ENCODE data around the gene ZNF280B. TPM values are rescaled to one million over a fixed set of nuclear protein-coding genes. Genes with fewer than 3 reads are reported as not detected.
"Not testable (repeated sequence)": the region's sequence is repeated elsewhere in the genome, so short reads cannot be mapped to it uniquely, and the experiment has no call there.

Gene ZNF280B
- total and polyA plus RNA-seq, 5 donors from 2014 or later = 0.70 to 1.9 (median 0.84) TPM

- H3K36me3 ChIP-seq (ENCODE audit: control insufficient read depth, insufficient read depth, low read length) = no peaks in the 10 kb centered on the region
- Mint-ChIP-seq H3K4me3 (no peak overlapping the region), H3K4me1 (peaks cover 0 to 4% (median 0%) of the 10 kb centered on the region in 4 donors), H3K36me3 (no peaks in the 10 kb centered on the region), H3K27me3 (peaks cover 37% of the 10 kb centered on the region), H3K9me3 (peaks cover 0 to 15% (median 3%) of the 10 kb centered on the region in 7 donors), H3K27ac (no peak overlapping the region)
- ATAC-seq (ENCODE audit: low read depth in 2 of 2) = no peak
- H3K27ac ChIP-seq (ENCODE audit: insufficient read depth, low read length, poor library complexity, severe bottlenecking) = no peak overlapping the region
- H3K4me3 ChIP-seq (ENCODE audit: low read depth, low read length) = no peak overlapping the region
- H3K4me1 ChIP-seq (ENCODE audit: control insufficient read depth, insufficient read depth, low read length, poor library complexity, severe bottlenecking) = no peaks in the 10 kb centered on the region
- peaks cover 0 to 3% of the 10 kb centered on the region in 2 experiments for H3K9me3 ChIP-seq (ENCODE audit: control insufficient read depth in 2 of 2, low read length in 2 of 2)
- no peak for DNase-seq
- no peaks in the 10 kb centered on the region for H3K27me3 ChIP-seq (ENCODE audit: control insufficient read depth, insufficient read depth, low read length)
Observed at GRCh38 chr22:22513619-22514018, 5.1 kb upstream of the ZNF280B start.

GRCh38 chr22:22512951-22513350 lies 4.4 kb upstream of the ZNF280B start:
- Mint-ChIP-seq H3K4me3 (no peak overlapping the region), H3K27ac (no peak overlapping the region), H3K4me1 (peaks cover under 1 to 6% (median 2%) of the 10 kb centered on the region in 4 donors), H3K36me3 (no peaks in the 10 kb centered on the region), H3K27me3 (peaks cover 37% of the 10 kb centered on the region), H3K9me3 (peaks cover 0 to 15% (median 3%) of the 10 kb centered on the region in 7 donors)
- Histone ChIP-seq H3K4me3 (ENCODE audit: low read depth, low read length) (no peak overlapping the region), H3K9me3 (ENCODE audit: control insufficient read depth in 2 of 2, low read length in 2 of 2) (peaks cover 0 to 3% of the 10 kb centered on the region in 2 experiments), H3K36me3 (ENCODE audit: control insufficient read depth, insufficient read depth, low read length) (no peaks in the 10 kb centered on the region), H3K27me3 (ENCODE audit: control insufficient read depth, insufficient read depth, low read length) (no peaks in the 10 kb centered on the region), H3K4me1 (ENCODE audit: control insufficient read depth, insufficient read depth, low read length, poor library complexity, severe bottlenecking) (peaks cover 3% of the 10 kb centered on the region), H3K27ac (ENCODE audit: insufficient read depth, low read length, poor library complexity, severe bottlenecking) (no peak overlapping the region)
- DNase-seq = no peak
- no peak for ATAC-seq (ENCODE audit: low read depth in 2 of 2)

- peaks cover 0 to 15% (median 3%) of the 10 kb centered on the region in 7 donors for H3K9me3 Mint-ChIP-seq
- not testable (repeated sequence) for H3K4me3 Mint-ChIP-seq
Observed at GRCh38 chr22:22510833-22511232, 2.3 kb upstream of the ZNF280B start.

GRCh38 chr22:22509912-22510311 lies 1.4 kb upstream of the ZNF280B start:
- Mint-ChIP-seq H3K4me1 (peaks cover 11 to 17% (median 12%) of the 10 kb centered on the region in 4 donors), H3K27me3 (peaks cover 17% of the 10 kb centered on the region), H3K36me3 (peaks cover 10% of the 10 kb centered on the region), H3K4me3 (peak overlapping the region in 2 of 4 donors; percentile 7 to 50), H3K9me3 (peaks cover 0 to 15% (median 3%) of the 10 kb centered on the region in 7 donors)
- not testable (repeated sequence) for H3K4me1 ChIP-seq (ENCODE audit: control insufficient read depth, insufficient read depth, low read length, poor library complexity, severe bottlenecking); ATAC-seq (ENCODE audit: low read depth in 2 of 2); H3K36me3 ChIP-seq (ENCODE audit: control insufficient read depth, insufficient read depth, low read length); H3K27me3 ChIP-seq (ENCODE audit: control insufficient read depth, insufficient read depth, low read length); H3K4me3 ChIP-seq (ENCODE audit: low read depth, low read length); H3K9me3 ChIP-seq (ENCODE audit: control insufficient read depth in 2 of 2, low read length in 2 of 2); H3K27ac ChIP-seq (ENCODE audit: insufficient read depth, low read length, poor library complexity, severe bottlenecking); DNase-seq; H3K27ac Mint-ChIP-seq

More at GRCh38 chr22:22510833-22511232, 2.3 kb upstream of the ZNF280B start:
- not testable (repeated sequence) for H3K9me3 ChIP-seq (ENCODE audit: control insufficient read depth in 2 of 2, low read length in 2 of 2); ATAC-seq (ENCODE audit: low read depth in 2 of 2); H3K4me3 ChIP-seq (ENCODE audit: low read depth, low read length); H3K27ac ChIP-seq (ENCODE audit: insufficient read depth, low read length, poor library complexity, severe bottlenecking); DNase-seq; H3K36me3 Mint-ChIP-seq; H3K27ac Mint-ChIP-seq; H3K4me1 ChIP-seq (ENCODE audit: control insufficient read depth, insufficient read depth, low read length, poor library complexity, severe bottlenecking); H3K36me3 ChIP-seq (ENCODE audit: control insufficient read depth, insufficient read depth, low read length); H3K27me3 ChIP-seq (ENCODE audit: control insufficient read depth, insufficient read depth, low read length)
- Mint-ChIP-seq H3K27me3 (peaks cover 25% of the 10 kb centered on the region), H3K4me1 (peaks cover 9 to 15% (median 10%) of the 10 kb centered on the region in 4 donors)

- Histone ChIP-seq H3K27me3 (ENCODE audit: control insufficient read depth, insufficient read depth, low read length) (no peaks in the 10 kb centered on the region), H3K27ac (ENCODE audit: insufficient read depth, low read length, poor library complexity, severe bottlenecking) (no peak overlapping the region), H3K9me3 (ENCODE audit: control insufficient read depth in 2 of 2, low read length in 2 of 2) (peaks cover 0 to 3% of the 10 kb centered on the region in 2 experiments), H3K4me1 (ENCODE audit: control insufficient read depth, insufficient read depth, low read length, poor library complexity, severe bottlenecking) (peaks cover 5% of the 10 kb centered on the region), H3K4me3 (ENCODE audit: low read depth, low read length) (peak overlapping the region; percentile 49), H3K36me3 (ENCODE audit: control insufficient read depth, insufficient read depth, low read length) (no peaks in the 10 kb centered on the region)
- Mint-ChIP-seq H3K27me3 (peaks cover 5% of the 10 kb centered on the region), H3K4me1 (peaks cover 12 to 17% (median 15%) of the 10 kb centered on the region in 4 donors), H3K4me3 (peak overlapping the region; percentile 74 to 87 (median 84)), H3K27ac (peak overlapping the region in 2 of 3 donors; percentile 10 to 46), H3K36me3 (peaks cover 18% of the 10 kb centered on the region), H3K9me3 (peaks cover 0 to 15% (median 3%) of the 10 kb centered on the region in 7 donors)
- DNase-seq (no peak), ATAC-seq (ENCODE audit: low read depth in 2 of 2) (no peak)
Observed at GRCh38 chr22:22507743-22508273, 734 bp downstream of the ZNF280B start.

- Histone ChIP-seq H3K36me3 (ENCODE audit: control insufficient read depth, insufficient read depth, low read length) (no peaks in the 10 kb centered on the region), H3K9me3 (ENCODE audit: control insufficient read depth in 2 of 2, low read length in 2 of 2) (peaks cover 0 to 3% of the 10 kb centered on the region in 2 experiments), H3K4me1 (ENCODE audit: control insufficient read depth, insufficient read depth, low read length, poor library complexity, severe bottlenecking) (peaks cover 5% of the 10 kb centered on the region), H3K27ac (ENCODE audit: insufficient read depth, low read length, poor library complexity, severe bottlenecking) (no peak overlapping the region), H3K27me3 (ENCODE audit: control insufficient read depth, insufficient read depth, low read length) (no peaks in the 10 kb centered on the region), H3K4me3 (ENCODE audit: low read depth, low read length) (no peak overlapping the region)
- peaks cover 12 to 17% (median 15%) of the 10 kb centered on the region in 4 donors for H3K4me1 Mint-ChIP-seq
- peaks cover 0 to 15% (median 3%) of the 10 kb centered on the region in 7 donors for H3K9me3 Mint-ChIP-seq
- no peaks in the 10 kb centered on the region for H3K27me3 Mint-ChIP-seq
- peak overlapping the region in 2 of 4 donors; percentile 23 to 82 for H3K4me3 Mint-ChIP-seq
- DNase-seq (no peak), ATAC-seq (ENCODE audit: low read depth in 2 of 2) (no peak)
- H3K27ac Mint-ChIP-seq = no peak overlapping the region
- H3K36me3 Mint-ChIP-seq = peaks cover 25% of the 10 kb centered on the region
Observed at GRCh38 chr22:22506736-22507135, 1.8 kb downstream of the ZNF280B start.

GRCh38 chr22:22498267-22498666 lies 10.3 kb downstream of the ZNF280B start:
- no peak overlapping the region for H3K4me3 Mint-ChIP-seq
- DNase-seq (no peak), ATAC-seq (ENCODE audit: low read depth in 2 of 2) (no peak)
- Histone ChIP-seq H3K27me3 (ENCODE audit: control insufficient read depth, insufficient read depth, low read length) (no peaks in the 10 kb centered on the region), H3K36me3 (ENCODE audit: control insufficient read depth, insufficient read depth, low read length) (no peaks in the 10 kb centered on the region), H3K4me1 (ENCODE audit: control insufficient read depth, insufficient read depth, low read length, poor library complexity, severe bottlenecking) (no peaks in the 10 kb centered on the region), H3K9me3 (ENCODE audit: control insufficient read depth in 2 of 2, low read length in 2 of 2) (no peaks in the 10 kb centered on the region), H3K27ac (ENCODE audit: insufficient read depth, low read length, poor library complexity, severe bottlenecking) (no peak overlapping the region), H3K4me3 (ENCODE audit: low read depth, low read length) (no peak overlapping the region)
- H3K4me1 Mint-ChIP-seq = peaks cover 0 to 3% (median 0%) of the 10 kb centered on the region in 4 donors
- peaks cover 18% of the 10 kb centered on the region for H3K36me3 Mint-ChIP-seq
- no peak overlapping the region for H3K27ac Mint-ChIP-seq
- H3K9me3 Mint-ChIP-seq = no peaks in the 10 kb centered on the region
- H3K27me3 Mint-ChIP-seq = no peaks in the 10 kb centered on the region

- not testable (repeated sequence) for H3K27me3 Mint-ChIP-seq; H3K27ac Mint-ChIP-seq; H3K4me3 ChIP-seq (ENCODE audit: low read depth, low read length); ATAC-seq (ENCODE audit: low read depth in 2 of 2); H3K4me1 Mint-ChIP-seq; DNase-seq; H3K4me1 ChIP-seq (ENCODE audit: control insufficient read depth, insufficient read depth, low read length, poor library complexity, severe bottlenecking); H3K9me3 ChIP-seq (ENCODE audit: control insufficient read depth in 2 of 2, low read length in 2 of 2); H3K27ac ChIP-seq (ENCODE audit: insufficient read depth, low read length, poor library complexity, severe bottlenecking); H3K9me3 Mint-ChIP-seq; H3K4me3 Mint-ChIP-seq; H3K27me3 ChIP-seq (ENCODE audit: control insufficient read depth, insufficient read depth, low read length); H3K36me3 ChIP-seq (ENCODE audit: control insufficient read depth, insufficient read depth, low read length)
- H3K36me3 Mint-ChIP-seq = peaks cover 17% of the 10 kb centered on the region
Observed at GRCh38 chr22:22491589-22491988, 17.0 kb downstream of the ZNF280B start.

Measured in CD4-positive, CD25-positive, alpha-beta regulatory T cell (primary cell).